Ascending aorta (tissue), 2 donors: ENCODE results near the gene BCL10. TPM values are rescaled to one million over a fixed set of nuclear protein-coding genes. Genes with fewer than 3 reads are reported as not detected.
"Not testable (repeated sequence)": the region's sequence is repeated elsewhere in the genome, so short reads cannot be mapped to it uniquely, and the experiment has no call there.

ENCODE experiments used
- DNase-seq, 2 donors: peaks; one replicate each; pipeline ENCODE4 v3.0.0-alpha.2; 2019; ENCODE audit warnings: low spot score in 2 of 2
- H3K27ac ChIP-seq, 2 donors: fragments of 200-600 bp; sonication (generic); one replicate each; pipeline ENCODE4 v1.5.1; 2016 to 2017; ENCODE audit warnings: mild to moderate bottlenecking in 1 of 2
- H3K27me3 ChIP-seq: fragments of 200-600 bp; sonication (generic); one replicate; pipeline ENCODE4 v1.5.1; 2017
- H3K36me3 ChIP-seq, 2 donors: fragments of 200-600 bp; sonication (generic); one replicate each; pipeline ENCODE4 v1.5.1; 2016
- H3K4me1 ChIP-seq, 2 donors: fragments of 200-600 bp; sonication (generic); one replicate each; pipeline ENCODE4 v1.5.1; 2016 to 2017; ENCODE audit warnings: mild to moderate bottlenecking in 1 of 2
- H3K4me3 ChIP-seq, 2 donors: fragments of 200-600 bp; sonication (generic); one replicate each; pipeline ENCODE4 v1.5.1; 2016 to 2017; ENCODE audit warnings: mild to moderate bottlenecking in 1 of 2
- H3K9me3 ChIP-seq, 2 donors: fragments of 200-600 bp; sonication (generic); one replicate each; pipeline ENCODE4 v1.5.1; 2016
- CTCF ChIP-seq, 3 experiments: fragments of 200-600 bp in 2 of 3; fragments of 450-650 bp in 1 of 3; sonication (generic) in 2 of 3; IDR thresholded peaks; one replicate each; pipeline ENCODE4 v1.5.1; 2016 to 2019; ENCODE audit warnings: antibody characterized with exemption in 3 of 3, mild to moderate bottlenecking in 1 of 3, moderate library complexity in 1 of 3
- intact Hi-C: fragments of 100-400 bp; cut with DNase I; formaldehyde crosslinking; loops from one replicate; pipeline ENCODE4 v1.15.1; 2023
- total RNA-seq: library from RNA; depleted of rRNA; stranded (reverse); fragments of >200 nt; gene quantifications from one replicate; pipeline ENCODE4 v1.1.0, GENCODE V29; 2016

Gene BCL10
- total RNA-seq, 1 donor from 2014 or later, result 3.7 TPM

- Histone ChIP-seq H3K36me3 (peaks cover 0 to 27% of the 10 kb centered on the region in 2 donors), H3K27ac (peak overlapping the region; percentile 86 to 89), H3K4me3 (peak overlapping the region; percentile 70 to 99), H3K9me3 (no peaks in the 10 kb centered on the region), H3K27me3 (no peaks in the 10 kb centered on the region), H3K4me1 (peaks cover 7 to 30% of the 10 kb centered on the region in 2 donors)
- no peak for TF ChIP-seq CTCF (IDR thresholded peaks at IDR 0.05)
- intact Hi-C loops, result loop anchor here (1.0 to 2.0 kb wide), 4 partner anchors 18 to 314 kb away; partner anchors contain the start of genes BCL10 and SYDE2
- no peak for DNase-seq
These were observed 17.8 kb downstream of the BCL10 start for GRCh38 chr1:85258536-85259117.

GRCh38 chr1:85249042-85249441 is 27.4 kb downstream of the BCL10 start:
- H3K27me3 ChIP-seq, H3K9me3 ChIP-seq, H3K4me1 ChIP-seq, DNase-seq, H3K27ac ChIP-seq, H3K4me3 ChIP-seq, intact Hi-C loops: not testable (repeated sequence)
- peaks cover 15 to 19% of the 10 kb centered on the region in 2 donors for H3K36me3 ChIP-seq

GRCh38 chr1:85245891-85246290 is 30.5 kb downstream of the BCL10 start:
- Histone ChIP-seq H3K4me3 (no peak overlapping the region), H3K27me3 (no peaks in the 10 kb centered on the region), H3K9me3 (no peaks in the 10 kb centered on the region), H3K36me3 (peaks cover 0 to 7% of the 10 kb centered on the region in 2 donors), H3K4me1 (peaks cover 0 to 7% of the 10 kb centered on the region in 2 donors), H3K27ac (no peak overlapping the region)
- no peak for TF ChIP-seq CTCF (IDR thresholded peaks at IDR 0.05)
- DNase-seq, result no peak
- intact Hi-C loops, result no loop called here

GRCh38 chr1:85245456-85245855 is 31.0 kb downstream of the BCL10 start:
- no peak for TF ChIP-seq CTCF (IDR thresholded peaks at IDR 0.05)
- Histone ChIP-seq H3K27ac (no peak overlapping the region), H3K4me1 (peaks cover 0 to 7% of the 10 kb centered on the region in 2 donors), H3K9me3 (no peaks in the 10 kb centered on the region), H3K27me3 (no peaks in the 10 kb centered on the region), H3K36me3 (peaks cover 0 to 3% of the 10 kb centered on the region in 2 donors), H3K4me3 (no peak overlapping the region)
- DNase-seq, result no peak
- intact Hi-C loops, result no loop called here

- TF ChIP-seq CTCF (IDR thresholded peaks at IDR 0.05), result no peak
- Histone ChIP-seq H3K27ac (no peak overlapping the region), H3K36me3 (no peaks in the 10 kb centered on the region), H3K27me3 (no peaks in the 10 kb centered on the region), H3K9me3 (no peaks in the 10 kb centered on the region), H3K4me1 (peaks cover 4 to 9% of the 10 kb centered on the region in 2 donors), H3K4me3 (no peak overlapping the region)
- intact Hi-C loops, result no loop called here
- no peak for DNase-seq
These were observed 32.0 kb downstream of the BCL10 start for GRCh38 chr1:85244271-85245061.

GRCh38 chr1:85243372-85243771 is 33.1 kb downstream of the BCL10 start:
- Histone ChIP-seq H3K4me1 (peaks cover 4 to 9% of the 10 kb centered on the region in 2 donors), H3K36me3 (no peaks in the 10 kb centered on the region), H3K27me3 (no peaks in the 10 kb centered on the region), H3K4me3 (no peak overlapping the region), H3K27ac (no peak overlapping the region), H3K9me3 (no peaks in the 10 kb centered on the region)
- no peak for TF ChIP-seq CTCF (IDR thresholded peaks at IDR 0.05)
- intact Hi-C loops, result no loop called here
- DNase-seq, result no peak
